Left kidney (tissue), 2 donors: ENCODE results near the gene ANKRD55. TPM values are rescaled to one million over a fixed set of nuclear protein-coding genes. Genes with fewer than 3 reads are reported as not detected.
"Not testable (repeated sequence)": the region's sequence is repeated elsewhere in the genome, so short reads cannot be mapped to it uniquely, and the experiment has no call there.

Experiments used
- DNase-seq: peaks from one replicate; pipeline ENCODE4 v3.0.0-alpha.2; 2013
- polyA plus RNA-seq: library from polyadenylated mRNA; unstranded; fragments of 120-200 nt; gene quantifications from one replicate; pipeline ENCODE4 v1.2.1, GENCODE V29; 2013; ENCODE audit not compliant: insufficient read length

Gene ANKRD55
- polyA plus RNA-seq, 1 donor: 1.1 TPM

GRCh38 chr5:56253924-56254323 lies 20.8 kb upstream of the ANKRD55 start:
- DNase-seq: no peak

- no peak for DNase-seq
Measured at GRCh38 chr5:56253126-56253525, 20.0 kb upstream of the ANKRD55 start.

- no peak for DNase-seq
Measured at GRCh38 chr5:56251918-56252553, 18.9 kb upstream of the ANKRD55 start.

GRCh38 chr5:56251440-56251839 lies 18.3 kb upstream of the ANKRD55 start:
- DNase-seq: no peak

- no peak for DNase-seq
Measured at GRCh38 chr5:56250011-56250410, 16.9 kb upstream of the ANKRD55 start.

GRCh38 chr5:56249085-56249484 lies 16.0 kb upstream of the ANKRD55 start:
- DNase-seq: not testable (repeated sequence)

- DNase-seq: no peak
Measured at GRCh38 chr5:56247592-56247991, 14.5 kb upstream of the ANKRD55 start.

DNA sequence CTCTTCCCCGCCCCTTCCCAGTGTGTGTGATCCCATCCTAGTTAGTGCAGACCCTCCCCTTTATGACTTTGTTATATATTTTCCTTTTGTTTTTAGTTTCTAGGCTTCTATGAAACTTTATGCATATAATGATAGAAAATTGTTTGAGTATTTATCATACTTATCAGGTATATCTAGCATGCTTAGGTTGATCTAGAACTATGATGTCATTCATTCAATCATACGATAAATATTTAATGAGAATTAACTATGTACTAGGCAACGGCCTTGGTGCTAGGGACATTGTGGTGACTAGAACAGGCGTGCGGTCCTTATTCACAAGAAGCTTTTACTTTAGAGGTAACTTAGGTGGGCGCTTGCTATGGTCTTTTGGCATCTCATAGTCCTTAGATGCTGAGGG lies 13.6 kb upstream of the ANKRD55 start:
- DNase-seq: no peak

DNA sequence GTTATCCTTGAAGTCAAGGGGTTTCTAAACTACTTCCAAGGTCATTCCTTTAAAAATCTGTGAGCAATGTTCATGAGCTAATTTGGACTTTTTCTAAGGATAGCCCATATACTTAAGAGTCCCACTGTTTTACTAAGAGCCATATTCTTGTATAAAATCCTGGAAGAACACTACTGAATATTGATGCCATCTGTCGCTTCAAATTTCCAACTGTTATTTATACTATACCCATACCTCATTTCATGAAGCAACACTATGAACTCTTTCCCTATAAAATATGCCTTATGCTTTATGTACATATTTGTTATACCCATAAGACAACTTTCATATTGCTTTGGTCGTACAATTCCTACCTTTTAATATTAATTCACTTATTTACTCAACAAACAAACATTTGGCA lies 12.4 kb upstream of the ANKRD55 start:
- no peak for DNase-seq

DNA sequence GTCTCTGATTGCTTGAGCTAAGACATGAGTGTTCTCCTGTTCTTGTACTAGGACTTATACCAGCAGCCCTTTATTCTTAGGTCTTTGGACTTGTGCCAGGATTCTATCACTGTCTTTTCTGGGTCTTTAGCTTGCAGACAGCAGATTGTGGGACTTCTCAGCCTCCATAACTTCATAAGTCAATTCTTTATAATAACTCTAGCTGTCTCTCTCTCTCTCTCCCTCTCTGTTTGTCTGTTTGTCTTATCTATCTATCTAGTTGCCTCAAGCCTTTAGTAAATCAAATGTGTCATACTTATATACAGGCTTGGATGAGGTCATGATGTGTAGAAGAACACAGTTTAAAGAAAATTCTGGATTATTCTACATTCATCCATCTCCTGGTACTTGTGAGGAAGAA lies 11.5 kb upstream of the ANKRD55 start:
- no peak for DNase-seq

- not testable (repeated sequence) for DNase-seq
Measured at GRCh38 chr5:56242271-56242670, 9.1 kb upstream of the ANKRD55 start.

GRCh38 chr5:56232538-56232937 lies 592 bp downstream of the ANKRD55 start:
- no peak for DNase-seq

DNA sequence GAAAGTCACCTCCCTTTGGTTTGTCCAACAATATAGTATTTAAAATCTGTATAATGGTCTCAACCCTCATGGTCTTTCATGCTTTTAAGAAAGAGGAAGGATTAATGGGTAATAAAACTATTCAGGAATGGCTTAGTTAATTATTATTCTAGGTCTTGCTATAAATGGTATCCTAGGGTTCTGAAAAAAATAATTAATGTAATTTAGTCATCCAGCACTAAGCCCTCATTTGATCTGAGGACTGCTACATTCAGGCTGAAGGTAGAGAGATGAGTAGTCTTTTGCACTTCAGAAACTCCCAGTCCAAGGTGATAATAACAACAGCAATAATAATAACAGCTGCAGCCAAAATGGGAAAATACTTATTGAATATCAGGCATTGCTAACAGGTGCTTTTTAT lies 2.6 kb downstream of the ANKRD55 start:
- no peak for DNase-seq

- peak; percentile 75 for DNase-seq
Measured at GRCh38 chr5:56229111-56229510, 4.0 kb downstream of the ANKRD55 start.

DNA sequence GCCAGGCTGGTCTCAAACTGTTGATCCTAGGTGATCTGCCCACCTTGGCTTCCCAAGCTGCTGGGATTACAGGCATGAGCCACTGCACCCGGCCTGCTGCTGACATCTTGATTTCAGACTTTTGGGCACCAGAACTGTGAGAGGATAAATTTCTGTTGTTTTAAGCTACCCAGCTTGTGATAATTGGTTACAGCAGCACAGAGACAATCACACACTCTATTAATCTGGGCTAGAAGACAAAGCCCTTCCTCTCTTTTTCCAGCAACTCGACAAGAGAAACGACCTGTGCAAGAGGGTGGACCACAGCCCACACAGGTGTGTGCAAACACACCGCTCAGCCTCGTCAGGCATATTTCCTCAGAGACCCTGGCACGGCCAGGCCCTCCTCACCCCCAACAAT lies 4.5 kb downstream of the ANKRD55 start:
- DNase-seq: no peak

GRCh38 chr5:56227691-56228090 lies 5.4 kb downstream of the ANKRD55 start:
- no peak for DNase-seq

DNA sequence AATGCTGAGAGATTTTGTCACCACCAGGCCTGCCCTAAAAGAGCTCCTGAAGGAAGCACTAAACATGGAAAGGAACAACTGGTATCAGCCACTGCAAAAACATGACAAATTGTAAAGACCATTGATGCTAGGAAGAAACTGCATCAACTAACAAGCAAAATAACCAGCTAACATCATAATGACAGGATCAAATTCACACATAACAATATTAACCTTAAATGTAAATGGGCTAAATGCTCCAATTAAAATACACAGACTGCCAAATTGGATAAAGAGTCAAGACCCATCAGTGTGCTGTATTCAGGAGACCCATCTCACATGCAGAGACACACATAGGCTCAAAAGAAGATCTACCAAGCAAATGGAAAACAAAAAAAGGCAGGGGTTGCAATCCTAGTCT lies 9.8 kb downstream of the ANKRD55 start:
- not testable (repeated sequence) for DNase-seq

- not testable (repeated sequence) for DNase-seq
Measured at GRCh38 chr5:56221601-56222000, 11.5 kb downstream of the ANKRD55 start.

- no peak for DNase-seq
Measured at GRCh38 chr5:56215019-56215830, 17.9 kb downstream of the ANKRD55 start.

DNA sequence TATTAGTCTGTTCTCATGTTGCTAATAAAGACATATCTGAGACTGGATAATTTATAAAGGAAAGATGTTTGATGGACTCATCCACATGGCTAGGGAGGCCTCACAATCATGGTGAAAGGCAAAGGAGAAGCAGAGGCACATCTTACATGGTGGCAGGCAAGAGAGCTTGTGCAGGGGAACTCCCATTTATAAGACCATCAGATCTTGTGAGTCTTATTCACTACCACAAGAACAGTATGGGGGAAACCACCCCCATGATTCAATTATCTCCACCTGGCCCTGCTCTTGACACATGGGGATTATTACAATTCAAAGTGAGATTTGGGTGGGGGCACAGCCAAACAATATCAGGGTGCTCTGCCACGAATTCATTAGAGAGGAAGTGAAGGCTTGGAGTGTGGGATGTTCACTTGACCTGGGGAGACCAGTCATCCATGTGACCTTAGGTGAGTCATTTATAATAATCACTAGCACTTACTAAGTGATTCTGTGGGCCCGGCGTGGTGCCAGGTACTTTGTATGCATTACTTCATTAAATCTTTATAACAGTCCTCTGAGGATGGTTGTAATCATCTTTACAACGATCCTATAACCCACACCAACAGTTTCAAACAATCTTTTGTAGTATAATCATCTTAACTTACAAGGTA lies 19.1 kb downstream of the ANKRD55 start:
- DNase-seq: not testable (repeated sequence)

DNA sequence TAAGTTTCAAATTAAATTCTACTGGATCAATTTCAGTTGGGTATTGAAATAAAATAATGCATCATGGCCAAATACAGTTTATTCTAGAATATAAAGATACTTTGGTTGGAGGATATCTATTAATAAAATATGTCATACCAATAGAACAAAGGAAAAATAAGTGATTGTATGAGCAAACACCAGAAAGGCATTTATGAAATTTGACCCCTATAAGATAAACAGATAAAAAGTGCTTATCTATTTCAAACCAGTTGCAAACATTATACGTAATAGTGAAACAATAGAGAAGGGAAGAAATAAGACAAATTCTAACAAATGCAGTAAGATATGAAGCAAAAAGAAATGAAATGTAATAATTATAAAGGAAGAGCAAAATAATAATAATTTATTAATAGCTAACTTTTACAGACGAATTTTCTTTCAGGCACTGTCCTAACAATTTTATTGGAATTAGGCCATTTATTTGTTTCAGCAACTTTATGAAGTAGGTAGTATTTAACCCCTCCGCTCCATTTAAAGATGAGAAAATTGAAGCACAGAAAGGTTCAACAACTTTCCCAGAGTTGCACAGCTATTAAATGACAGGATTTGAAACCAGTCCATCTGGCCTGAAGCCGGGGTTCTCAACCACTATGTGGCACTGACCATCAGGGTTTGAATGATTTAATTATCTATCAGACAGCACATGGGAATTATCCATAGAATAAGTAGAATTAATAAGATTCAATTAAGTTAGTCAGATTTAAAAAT lies 20.8 kb downstream of the ANKRD55 start:
- no peak for DNase-seq

DNA sequence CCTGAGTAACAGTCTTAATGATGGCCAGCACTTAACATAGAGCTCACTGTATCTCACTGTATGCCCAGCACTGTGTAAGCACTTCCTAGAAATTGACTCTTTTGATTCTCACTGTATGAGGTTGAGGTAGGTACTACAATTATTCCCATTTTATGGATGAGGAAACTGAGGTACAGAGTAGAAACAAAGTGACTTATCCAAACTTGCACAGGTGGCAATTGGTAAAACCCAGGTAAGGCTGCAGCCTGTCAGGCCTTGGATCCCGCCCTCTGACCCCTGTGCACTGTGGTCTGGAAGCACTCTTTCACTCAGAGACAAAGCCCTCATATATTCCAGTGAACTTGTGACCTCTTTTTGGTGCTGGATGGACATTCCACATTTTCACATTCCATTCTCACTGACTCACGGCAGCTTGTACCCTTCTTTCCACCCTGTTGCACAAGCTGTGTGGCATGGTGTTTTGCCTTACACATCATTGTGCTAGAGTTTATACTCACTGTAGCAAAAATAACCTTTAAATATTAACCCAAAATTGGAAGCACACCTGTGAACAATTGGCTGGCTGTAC lies 21.7 kb downstream of the ANKRD55 start:
- DNase-seq: peak; percentile 53
